Measurements from ENCODE around the gene GID4. TPM values are rescaled to one million over a fixed set of nuclear protein-coding genes. Genes with fewer than 3 reads are reported as not detected.

GID4 gene
- total RNA-seq, 2 experiments from 2014 or later: 6.7 to 7.7 TPM

- no peak for ATAC-seq
- H3K36me3 Mint-ChIP-seq (ENCODE audit: low read depth): peaks cover 2% of the 10 kb centered on the region
- no peaks in the 10 kb centered on the region for H3K9me3 Mint-ChIP-seq (ENCODE audit: low read depth)
- intact Hi-C loops (cut with DNase I, micrococcal nuclease): no loop called here
- POLR2A ChIA-PET: no interaction called here
- H3K27me3 Mint-ChIP-seq: no peaks in the 10 kb centered on the region
- DNase-seq: no peak
- CTCF ChIA-PET: interaction anchor here (0.6 to 1.5 kb wide), 4 partner anchors 18 to 85 kb away, joined by 3 to 4 read pairs (median 3); no protein-coding TSS in a partner anchor
- no peak overlapping the region for H3K27ac Mint-ChIP-seq
- no peak overlapping the region for H3K4me3 Mint-ChIP-seq
- no peaks in the 10 kb centered on the region for H3K4me1 Mint-ChIP-seq
Measured at GRCh38 chr17:18004345-18004744, 34.9 kb upstream of the GID4 start.

GRCh38 chr17:18004884-18005305, 34.3 kb upstream of the GID4 start:
- DNase-seq (no peak), ATAC-seq (no peak)
- peaks cover 2% of the 10 kb centered on the region for H3K36me3 Mint-ChIP-seq (ENCODE audit: low read depth)
- H3K9me3 Mint-ChIP-seq (ENCODE audit: low read depth): no peaks in the 10 kb centered on the region
- no peak overlapping the region for H3K4me3 Mint-ChIP-seq
- POLR2A ChIA-PET: no interaction called here
- intact Hi-C loops (cut with DNase I, micrococcal nuclease): no loop called here
- CTCF ChIA-PET: interaction anchor here (0.6 to 1.0 kb wide), 3 partner anchors 19 to 23 kb away, joined by 3 read pairs; no protein-coding TSS in a partner anchor
- no peaks in the 10 kb centered on the region for H3K4me1 Mint-ChIP-seq
- no peaks in the 10 kb centered on the region for H3K27me3 Mint-ChIP-seq
- H3K27ac Mint-ChIP-seq: no peak overlapping the region

GRCh38 chr17:18005496-18005895, 33.7 kb upstream of the GID4 start:
- ATAC-seq (no peak), DNase-seq (no peak)
- Mint-ChIP-seq H3K27ac (no peak overlapping the region), H3K4me1 (no peaks in the 10 kb centered on the region), H3K36me3 (ENCODE audit: low read depth) (peaks cover 2% of the 10 kb centered on the region), H3K4me3 (no peak overlapping the region), H3K9me3 (ENCODE audit: low read depth) (no peaks in the 10 kb centered on the region), H3K27me3 (no peaks in the 10 kb centered on the region)
- intact Hi-C loops (cut with DNase I, micrococcal nuclease): no loop called here
- POLR2A ChIA-PET: no interaction called here
- CTCF ChIA-PET: no interaction called here

GRCh38 chr17:18006495-18007239, 32.5 kb upstream of the GID4 start:
- Mint-ChIP-seq H3K4me3 (no peak overlapping the region), H3K27me3 (no peaks in the 10 kb centered on the region), H3K4me1 (no peaks in the 10 kb centered on the region), H3K27ac (no peak overlapping the region), H3K9me3 (ENCODE audit: low read depth) (no peaks in the 10 kb centered on the region), H3K36me3 (ENCODE audit: low read depth) (peaks cover 2% of the 10 kb centered on the region)
- DNase-seq (no peak), ATAC-seq (no peak)
- CTCF ChIA-PET: interaction anchor here (0.6 to 0.7 kb wide), 4 partner anchors 9 to 737 kb away, joined by 3 read pairs; no protein-coding TSS in a partner anchor
- POLR2A ChIA-PET: interaction anchor here (0.6 kb wide), 1 partner anchor 19 kb away, joined by 5 read pairs; no protein-coding TSS in a partner anchor
- intact Hi-C loops (cut with DNase I, micrococcal nuclease): no loop called here

- Mint-ChIP-seq H3K4me1 (no peaks in the 10 kb centered on the region), H3K36me3 (ENCODE audit: low read depth) (peaks cover 2% of the 10 kb centered on the region), H3K27ac (no peak overlapping the region), H3K27me3 (no peaks in the 10 kb centered on the region), H3K9me3 (ENCODE audit: low read depth) (no peaks in the 10 kb centered on the region), H3K4me3 (no peak overlapping the region)
- POLR2A ChIA-PET: interaction anchor here (0.5 kb wide), 1 partner anchor 333 kb away, joined by 3 read pairs; no protein-coding TSS in a partner anchor
- intact Hi-C loops (cut with DNase I, micrococcal nuclease): no loop called here
- CTCF ChIA-PET: no interaction called here
- no peak for DNase-seq
- no peak for ATAC-seq
Measured at GRCh38 chr17:18008496-18009268, 30.5 kb upstream of the GID4 start.

GRCh38 chr17:18009609-18010420, 29.4 kb upstream of the GID4 start:
- Mint-ChIP-seq H3K4me1 (peaks cover 3% of the 10 kb centered on the region), H3K27ac (no peak overlapping the region), H3K27me3 (no peaks in the 10 kb centered on the region), H3K9me3 (ENCODE audit: low read depth) (no peaks in the 10 kb centered on the region), H3K36me3 (ENCODE audit: low read depth) (peaks cover 4% of the 10 kb centered on the region), H3K4me3 (no peak overlapping the region)
- ATAC-seq (no peak), DNase-seq (no peak)
- ChIA-PET POLR2A (interaction anchor here (0.6 kb wide), 1 partner anchor 1472 kb away, joined by 5 read pairs; no protein-coding TSS in a partner anchor), CTCF (interaction anchor here (0.6 kb wide), 1 partner anchor 387 kb away, joined by 3 read pairs; no protein-coding TSS in a partner anchor)
- intact Hi-C loops (cut with DNase I, micrococcal nuclease): no loop called here

- CTCF ChIA-PET: interaction anchor here (1.6 kb wide), 1 partner anchor 11 kb away, joined by 3 read pairs; no protein-coding TSS in a partner anchor
Measured at GRCh38 chr17:18011286-18011685, 27.9 kb upstream of the GID4 start.

GRCh38 chr17:18014006-18014405, 25.2 kb upstream of the GID4 start:
- Mint-ChIP-seq H3K4me3 (no peak overlapping the region), H3K4me1 (peaks cover 3% of the 10 kb centered on the region), H3K36me3 (ENCODE audit: low read depth) (peaks cover 5% of the 10 kb centered on the region), H3K9me3 (ENCODE audit: low read depth) (no peaks in the 10 kb centered on the region), H3K27ac (no peak overlapping the region), H3K27me3 (no peaks in the 10 kb centered on the region)
- no peak for DNase-seq
- intact Hi-C loops (cut with DNase I, micrococcal nuclease): no loop called here
- POLR2A ChIA-PET: interaction anchor here (0.6 kb wide), 1 partner anchor 17 kb away, joined by 3 read pairs; no protein-coding TSS in a partner anchor
- CTCF ChIA-PET: interaction anchor here (1.9 kb wide), 1 partner anchor 19 kb away, joined by 5 read pairs; no protein-coding TSS in a partner anchor
- ATAC-seq: no peak

More at GRCh38 chr17:18011286-18011685, 27.9 kb upstream of the GID4 start:
- Mint-ChIP-seq H3K36me3 (ENCODE audit: low read depth) (peaks cover 4% of the 10 kb centered on the region), H3K4me3 (no peak overlapping the region), H3K27ac (no peak overlapping the region), H3K9me3 (ENCODE audit: low read depth) (no peaks in the 10 kb centered on the region), H3K4me1 (peaks cover 3% of the 10 kb centered on the region), H3K27me3 (no peaks in the 10 kb centered on the region)
- DNase-seq: no peak
- intact Hi-C loops (cut with DNase I, micrococcal nuclease): no loop called here
- ATAC-seq: no peak
- POLR2A ChIA-PET: no interaction called here

GRCh38 chr17:18015593-18015992, 23.6 kb upstream of the GID4 start:
- DNase-seq: no peak
- ChIA-PET CTCF (interaction anchor here (1.9 kb wide), 1 partner anchor 18 kb away, joined by 5 read pairs; no protein-coding TSS in a partner anchor), POLR2A (no interaction called here)
- intact Hi-C loops (cut with DNase I, micrococcal nuclease): no loop called here
- no peaks in the 10 kb centered on the region for H3K9me3 Mint-ChIP-seq (ENCODE audit: low read depth)
- H3K36me3 Mint-ChIP-seq (ENCODE audit: low read depth): peaks cover 5% of the 10 kb centered on the region
- ATAC-seq: no peak
- no peak overlapping the region for H3K4me3 Mint-ChIP-seq
- peaks cover 3% of the 10 kb centered on the region for H3K4me1 Mint-ChIP-seq
- no peaks in the 10 kb centered on the region for H3K27me3 Mint-ChIP-seq
- no peak overlapping the region for H3K27ac Mint-ChIP-seq

- Mint-ChIP-seq H3K4me3 (no peak overlapping the region), H3K9me3 (ENCODE audit: low read depth) (no peaks in the 10 kb centered on the region), H3K4me1 (peaks cover 3% of the 10 kb centered on the region), H3K36me3 (ENCODE audit: low read depth) (peaks cover 5% of the 10 kb centered on the region), H3K27me3 (no peaks in the 10 kb centered on the region), H3K27ac (no peak overlapping the region)
- ChIA-PET POLR2A (no interaction called here), CTCF (no interaction called here)
- intact Hi-C loops (cut with DNase I, micrococcal nuclease): no loop called here
- no peak for DNase-seq
- no peak for ATAC-seq
Measured at GRCh38 chr17:18016426-18016825, 22.8 kb upstream of the GID4 start.

GRCh38 chr17:18017958-18018357, 21.2 kb upstream of the GID4 start:
- ChIA-PET CTCF (interaction anchor here (1.2 kb wide), 1 partner anchor 17 kb away, joined by 4 read pairs; no protein-coding TSS in a partner anchor), POLR2A (interaction anchor here (0.6 to 0.7 kb wide), 2 partner anchors 21 to 254 kb away, joined by 4 to 5 read pairs; no protein-coding TSS in a partner anchor)
- ATAC-seq: no peak
- Mint-ChIP-seq H3K27ac (no peak overlapping the region), H3K9me3 (ENCODE audit: low read depth) (no peaks in the 10 kb centered on the region), H3K36me3 (ENCODE audit: low read depth) (peaks cover 5% of the 10 kb centered on the region), H3K4me3 (no peak overlapping the region), H3K27me3 (no peaks in the 10 kb centered on the region), H3K4me1 (peaks cover 3% of the 10 kb centered on the region)
- DNase-seq: no peak
- intact Hi-C loops (cut with DNase I, micrococcal nuclease): no loop called here

Measured in activated CD4-positive, alpha-beta T cell treated with anti-CD3 and anti-CD28 coated beads for 36 hours (primary cell).